Measurements from ENCODE around the gene SHROOM4. TPM values are rescaled to one million over a fixed set of nuclear protein-coding genes. Genes with fewer than 3 reads are reported as not detected.
A peak's percentile ranks its signal among the peaks of the same experiment; 100 is the strongest.

SHROOM4 gene
- total RNA-seq, 1 donor, result 0.72 TPM

GRCh38 chrX:50814701-50815100 is 707 bp upstream of the SHROOM4 start:
- TF ChIP-seq, protein P1, sequence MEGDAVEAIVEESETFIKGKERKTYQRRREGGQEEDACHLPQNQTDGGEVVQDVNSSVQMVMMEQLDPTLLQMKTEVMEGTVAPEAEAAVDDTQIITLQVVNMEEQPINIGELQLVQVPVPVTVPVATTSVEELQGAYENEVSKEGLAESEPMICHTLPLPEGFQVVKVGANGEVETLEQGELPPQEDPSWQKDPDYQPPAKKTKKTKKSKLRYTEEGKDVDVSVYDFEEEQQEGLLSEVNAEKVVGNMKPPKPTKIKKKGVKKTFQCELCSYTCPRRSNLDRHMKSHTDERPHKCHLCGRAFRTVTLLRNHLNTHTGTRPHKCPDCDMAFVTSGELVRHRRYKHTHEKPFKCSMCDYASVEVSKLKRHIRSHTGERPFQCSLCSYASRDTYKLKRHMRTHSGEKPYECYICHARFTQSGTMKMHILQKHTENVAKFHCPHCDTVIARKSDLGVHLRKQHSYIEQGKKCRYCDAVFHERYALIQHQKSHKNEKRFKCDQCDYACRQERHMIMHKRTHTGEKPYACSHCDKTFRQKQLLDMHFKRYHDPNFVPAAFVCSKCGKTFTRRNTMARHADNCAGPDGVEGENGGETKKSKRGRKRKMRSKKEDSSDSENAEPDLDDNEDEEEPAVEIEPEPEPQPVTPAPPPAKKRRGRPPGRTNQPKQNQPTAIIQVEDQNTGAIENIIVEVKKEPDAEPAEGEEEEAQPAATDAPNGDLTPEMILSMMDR (IDR thresholded peaks at IDR 0.05; ENCODE audit: insufficient read depth, low read length), result no peak
- H3K4me3 ChIP-seq (ENCODE audit: low read depth, low read length), result no peak overlapping the region
- no peak for DNase-seq (ENCODE audit: low read depth)

DNA sequence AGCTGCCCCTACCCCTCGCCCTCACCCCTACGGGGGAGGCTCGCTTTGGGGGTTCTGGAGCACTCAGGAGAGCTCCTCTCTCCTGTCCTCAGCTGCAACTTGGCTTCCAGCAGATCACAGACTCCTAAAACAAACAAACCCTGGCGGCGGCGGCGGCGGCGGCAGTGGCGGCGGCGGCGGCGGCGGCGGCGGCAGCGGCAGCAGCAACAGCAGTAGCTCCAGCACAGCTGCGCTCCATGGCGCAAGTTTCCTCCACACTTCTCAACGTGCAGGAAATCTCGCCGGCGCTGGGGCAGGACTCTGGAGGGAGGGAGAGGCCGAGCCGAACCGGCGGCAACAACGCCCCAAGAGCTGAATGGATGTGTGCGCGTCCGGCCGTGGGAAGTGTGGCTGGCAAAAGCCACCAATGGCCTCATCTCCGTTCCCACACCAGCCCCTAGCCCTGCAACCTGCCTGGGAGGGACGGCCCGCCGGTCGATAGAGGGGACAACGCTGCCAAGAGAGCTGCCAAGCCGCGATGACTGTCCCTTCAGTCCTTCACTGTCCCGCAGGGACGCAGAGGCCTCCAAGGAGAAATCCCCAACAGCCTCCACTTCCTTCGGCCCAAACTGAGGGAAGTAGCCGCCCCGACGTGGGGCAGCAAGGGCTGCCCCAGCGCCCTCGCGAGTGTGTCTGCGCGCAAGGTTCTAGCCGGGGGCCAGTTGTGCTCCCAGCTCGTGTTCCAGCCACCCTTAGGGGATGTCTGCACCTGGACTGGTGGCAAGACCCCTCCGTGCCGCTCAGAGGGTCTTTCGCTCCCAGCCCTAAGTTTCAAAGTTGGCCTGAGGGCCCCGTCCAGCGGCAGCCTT is 775 bp downstream of the SHROOM4 start:
- TF ChIP-seq, protein P1 (IDR thresholded peaks at IDR 0.05; ENCODE audit: insufficient read depth, low read length), result no peak
- peak; percentile 16 for DNase-seq (ENCODE audit: low read depth)
- H3K4me3 ChIP-seq (ENCODE audit: low read depth, low read length), result peak overlapping the region; percentile 54

DNA sequence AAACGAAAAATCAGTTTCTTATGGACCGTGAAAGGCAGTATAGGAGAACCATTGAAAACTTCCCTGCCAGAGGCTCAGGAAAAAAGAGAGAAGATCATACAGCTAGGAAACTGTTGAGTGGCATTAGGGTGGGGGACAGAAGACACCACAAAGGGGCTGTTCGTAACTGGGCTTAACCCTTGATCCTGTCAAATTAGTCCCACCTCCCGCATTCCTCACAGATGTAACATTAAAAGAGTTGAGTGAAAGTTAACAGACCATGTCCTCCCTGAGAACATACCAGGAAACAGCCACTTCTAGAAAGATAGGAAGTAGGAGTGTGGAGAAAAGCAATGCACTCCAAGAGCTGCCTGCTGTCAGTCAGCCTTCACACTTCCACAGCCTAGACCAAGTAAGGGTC is 8.7 kb downstream of the SHROOM4 start:
- no peak overlapping the region for H3K4me3 ChIP-seq (ENCODE audit: low read depth, low read length)
- TF ChIP-seq, protein P1 (IDR thresholded peaks at IDR 0.05; ENCODE audit: insufficient read depth, low read length), result no peak
- DNase-seq (ENCODE audit: low read depth), result no peak

- no peak overlapping the region for H3K4me3 ChIP-seq (ENCODE audit: low read depth, low read length)
- DNase-seq (ENCODE audit: low read depth), result no peak
- TF ChIP-seq, protein P1 (IDR thresholded peaks at IDR 0.05; ENCODE audit: insufficient read depth, low read length), result no peak
These were observed 12.9 kb downstream of the SHROOM4 start for GRCh38 chrX:50801135-50801534.

DNA sequence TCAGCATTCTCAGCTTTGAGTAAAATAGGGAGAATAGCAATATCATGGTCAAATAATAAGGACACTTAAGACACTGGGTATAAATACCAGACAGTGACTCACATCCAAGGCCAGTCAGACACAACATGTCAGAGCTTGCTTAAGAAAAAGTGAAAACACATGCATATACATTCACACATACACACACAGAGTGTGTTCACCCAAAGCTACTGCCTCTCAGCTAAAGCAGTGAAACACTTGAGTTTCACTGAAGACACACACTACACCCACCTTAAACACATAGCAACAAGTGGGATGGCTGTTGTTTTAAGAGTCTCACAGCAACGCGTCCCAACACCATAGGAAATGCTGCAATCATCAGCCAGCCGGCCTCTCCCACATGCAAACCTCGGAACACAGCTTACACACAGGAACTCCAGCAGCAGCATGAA is 14.4 kb downstream of the SHROOM4 start:
- TF ChIP-seq, protein P1 (IDR thresholded peaks at IDR 0.05; ENCODE audit: insufficient read depth, low read length), result no peak
- peak; percentile 22 for DNase-seq (ENCODE audit: low read depth)

GRCh38 chrX:50798783-50799182 is 15.2 kb downstream of the SHROOM4 start:
- TF ChIP-seq, protein P1 (IDR thresholded peaks at IDR 0.05; ENCODE audit: insufficient read depth, low read length), result no peak
- no peak for DNase-seq (ENCODE audit: low read depth)
- H3K4me3 ChIP-seq (ENCODE audit: low read depth, low read length), result no peak overlapping the region

More for the DNA sequence above, 14.4 kb downstream of the SHROOM4 start:
- H3K4me3 ChIP-seq (ENCODE audit: low read depth, low read length), result no peak overlapping the region

Measured in fibroblast of the aortic adventitia (primary cell).